MCF 10A (cell line): ENCODE results near the gene EPB42. TPM values are rescaled to one million over a fixed set of nuclear protein-coding genes. Genes with fewer than 3 reads are reported as not detected.

Experiments used
- BruUV-seq: library from RNA; stranded (reverse); fragments of 400-500 nt; replicated peaks from 2 replicates; lab custom pipeline; 2021; lab: Mats Ljungman, UMichigan
- CTCF ChIA-PET: fragments of 300-600 bp; sonication (Branson Sonifier 250); formaldehyde crosslinking; extraction: SDS; loops from one replicate; lab custom pipeline; 2021; ENCODE audit warnings: antibody characterized with exemption, inconsistent platforms; lab: Yijun Ruan, JAX
- POLR2A ChIA-PET: fragments of 300-600, 350-650 bp; sonication (Branson Sonifier 250); formaldehyde crosslinking; extraction: SDS; loops from one replicate; lab custom pipeline; 2020; ENCODE audit warnings: antibody characterized with exemption, inconsistent platforms; lab: Yijun Ruan, JAX
- DNase-seq: peaks from one replicate; pipeline ENCODE4 v3.0.0-alpha.2; 2018; ENCODE audit not compliant: unreplicated experiment
- H3K27ac Mint-ChIP-seq: one replicate; pipeline ENCODE4 v1.8.0; 2022; ENCODE audit warnings: mild to moderate bottlenecking, low read depth, mixed read lengths; ENCODE audit not compliant: unreplicated experiment
- H3K27me3 Mint-ChIP-seq: one replicate; pipeline ENCODE4 v1.8.0; 2022; ENCODE audit warnings: mixed read lengths; ENCODE audit not compliant: insufficient read depth, unreplicated experiment
- H3K36me3 Mint-ChIP-seq: one replicate; pipeline ENCODE4 v1.8.0; 2022; ENCODE audit warnings: mild to moderate bottlenecking, moderate library complexity, mixed read lengths; ENCODE audit not compliant: insufficient read depth, unreplicated experiment
- H3K4me1 Mint-ChIP-seq: one replicate; pipeline ENCODE4 v1.8.0; 2022; ENCODE audit warnings: mixed read lengths; ENCODE audit not compliant: insufficient read depth, unreplicated experiment
- H3K4me3 Mint-ChIP-seq: one replicate; pipeline ENCODE4 v1.8.0; 2022; ENCODE audit warnings: mild to moderate bottlenecking, moderate library complexity, mixed read lengths; ENCODE audit not compliant: unreplicated experiment
- H3K9me3 Mint-ChIP-seq: one replicate; pipeline ENCODE4 v1.8.0; 2022; ENCODE audit warnings: mixed read lengths; ENCODE audit not compliant: unreplicated experiment
- intact Hi-C: fragments of 100-400 bp; cut with micrococcal nuclease; formaldehyde crosslinking; loops from 2 replicates; pipeline ENCODE4 v1.14.1; 2022
- total RNA-seq: library from RNA; stranded (reverse); gene quantifications from 2 replicates; pipeline ENCODE4 v1.2.3, GENCODE V29; 2022
- TF ChIP-seq, protein P1 (sequence below): fragments of 200-600 bp; IDR thresholded peaks from one replicate; pipeline ENCODE4 v1.8.0; 2022; ENCODE audit warnings: antibody characterized with exemption, mild to moderate bottlenecking; ENCODE audit not compliant: unreplicated experiment

EPB42 gene
- total RNA-seq, 1 experiment from 2014 or later = not detected

- Mint-ChIP-seq H3K4me1 (no peaks in the 10 kb centered on the region), H3K4me3 (no peak overlapping the region), H3K36me3 (peaks cover 5% of the 10 kb centered on the region), H3K27me3 (no peaks in the 10 kb centered on the region), H3K9me3 (no peaks in the 10 kb centered on the region), H3K27ac (no peak overlapping the region)
- DNase-seq = no peak
- intact Hi-C loops = no loop called here
- POLR2A ChIA-PET = interaction anchor here (0.7 kb wide), 1 partner anchor 13 kb away, joined by 3 read pairs; no protein-coding TSS in a partner anchor
- no TSS peak for BruUV-seq
- CTCF ChIA-PET = interaction anchor here (0.6 to 2.5 kb wide), 2 partner anchors 12 to 43 kb away, joined by 3 to 10 read pairs; no protein-coding TSS in a partner anchor
- TF ChIP-seq, protein P1, sequence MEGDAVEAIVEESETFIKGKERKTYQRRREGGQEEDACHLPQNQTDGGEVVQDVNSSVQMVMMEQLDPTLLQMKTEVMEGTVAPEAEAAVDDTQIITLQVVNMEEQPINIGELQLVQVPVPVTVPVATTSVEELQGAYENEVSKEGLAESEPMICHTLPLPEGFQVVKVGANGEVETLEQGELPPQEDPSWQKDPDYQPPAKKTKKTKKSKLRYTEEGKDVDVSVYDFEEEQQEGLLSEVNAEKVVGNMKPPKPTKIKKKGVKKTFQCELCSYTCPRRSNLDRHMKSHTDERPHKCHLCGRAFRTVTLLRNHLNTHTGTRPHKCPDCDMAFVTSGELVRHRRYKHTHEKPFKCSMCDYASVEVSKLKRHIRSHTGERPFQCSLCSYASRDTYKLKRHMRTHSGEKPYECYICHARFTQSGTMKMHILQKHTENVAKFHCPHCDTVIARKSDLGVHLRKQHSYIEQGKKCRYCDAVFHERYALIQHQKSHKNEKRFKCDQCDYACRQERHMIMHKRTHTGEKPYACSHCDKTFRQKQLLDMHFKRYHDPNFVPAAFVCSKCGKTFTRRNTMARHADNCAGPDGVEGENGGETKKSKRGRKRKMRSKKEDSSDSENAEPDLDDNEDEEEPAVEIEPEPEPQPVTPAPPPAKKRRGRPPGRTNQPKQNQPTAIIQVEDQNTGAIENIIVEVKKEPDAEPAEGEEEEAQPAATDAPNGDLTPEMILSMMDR = no peak
Measured at GRCh38 chr15:43243020-43243645, 22.3 kb upstream of the EPB42 start.

- Mint-ChIP-seq H3K4me3 (no peak overlapping the region), H3K27ac (no peak overlapping the region), H3K9me3 (no peaks in the 10 kb centered on the region), H3K36me3 (peaks cover 5% of the 10 kb centered on the region), H3K27me3 (no peaks in the 10 kb centered on the region), H3K4me1 (no peaks in the 10 kb centered on the region)
- no TSS peak for BruUV-seq
- ChIA-PET CTCF (interaction anchor here (0.6 to 2.5 kb wide), 2 partner anchors 12 to 43 kb away, joined by 3 to 10 read pairs; no protein-coding TSS in a partner anchor), POLR2A (no interaction called here)
- TF ChIP-seq, protein P1 = no peak
- no peak for DNase-seq
- intact Hi-C loops = no loop called here
Measured at GRCh38 chr15:43242616-43243015, 21.8 kb upstream of the EPB42 start.

GRCh38 chr15:43241100-43241499, 20.3 kb upstream of the EPB42 start:
- DNase-seq = no peak
- TF ChIP-seq, protein P1 = no peak
- CTCF ChIA-PET = interaction anchor here (0.7 to 2.5 kb wide), 4 partner anchors 9 to 45 kb away, joined by 3 to 11 read pairs (median 7); no protein-coding TSS in a partner anchor
- no TSS peak for BruUV-seq
- H3K4me3 Mint-ChIP-seq = no peak overlapping the region
- POLR2A ChIA-PET = interaction anchor here (0.5 to 1.2 kb wide), 3 partner anchors 16 to 48 kb away, joined by 3 to 5 read pairs (median 4); partner anchors contain the start of gene TGM5
- H3K27me3 Mint-ChIP-seq = peaks cover 3% of the 10 kb centered on the region
- no peaks in the 10 kb centered on the region for H3K9me3 Mint-ChIP-seq
- peaks cover 5% of the 10 kb centered on the region for H3K36me3 Mint-ChIP-seq
- H3K27ac Mint-ChIP-seq = no peak overlapping the region
- no peaks in the 10 kb centered on the region for H3K4me1 Mint-ChIP-seq
- intact Hi-C loops = no loop called here

DNA sequence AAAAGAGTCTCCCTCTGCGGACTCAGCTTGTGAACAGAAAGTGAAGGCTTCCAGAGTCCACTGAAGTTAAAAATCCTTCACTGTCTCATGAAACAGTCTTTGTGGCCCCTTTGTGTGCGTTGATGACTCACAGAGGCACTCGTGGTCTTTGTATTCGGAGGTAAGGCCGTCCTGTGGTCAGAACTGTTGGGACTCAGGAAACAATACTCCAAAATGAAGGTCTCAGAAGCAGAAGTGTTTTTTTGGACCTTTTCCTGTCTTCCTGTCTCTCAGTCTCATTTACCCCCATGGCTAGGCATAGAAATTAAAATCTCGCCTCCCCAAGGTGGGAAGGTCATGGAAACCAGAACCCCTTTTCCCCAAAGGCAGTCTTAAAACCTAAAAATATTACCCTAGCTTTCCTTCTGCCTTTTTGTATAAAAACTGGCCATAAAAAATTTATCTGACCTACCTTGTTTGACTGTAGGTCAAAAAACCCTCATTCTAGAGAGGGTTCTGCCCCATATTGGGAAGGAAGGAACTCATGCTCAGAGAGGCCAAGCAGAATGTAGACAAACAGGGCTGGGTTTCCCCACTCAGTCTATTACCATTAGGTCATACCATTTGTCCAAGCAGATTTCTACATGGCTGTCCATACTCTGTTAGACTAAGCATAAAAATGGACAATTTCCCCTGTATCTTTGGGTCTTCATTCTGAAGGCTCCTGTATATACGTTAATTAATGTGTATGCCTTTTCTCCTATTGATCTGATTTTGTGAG, 19.1 kb upstream of the EPB42 start:
- intact Hi-C loops = no loop called here
- Mint-ChIP-seq H3K4me3 (no peak overlapping the region), H3K27ac (no peak overlapping the region), H3K36me3 (peaks cover 5% of the 10 kb centered on the region), H3K27me3 (peaks cover 10% of the 10 kb centered on the region), H3K9me3 (no peaks in the 10 kb centered on the region), H3K4me1 (no peaks in the 10 kb centered on the region)
- CTCF ChIA-PET = interaction anchor here (1.1 kb wide), 1 partner anchor 14 kb away, joined by 4 read pairs; no protein-coding TSS in a partner anchor
- POLR2A ChIA-PET = no interaction called here
- DNase-seq = no peak
- BruUV-seq = no TSS peak
- TF ChIP-seq, protein P1 = no peak
